Vagina (tissue), 2 donors: ENCODE measurements around the gene SRRM4.

Source experiments
- CTCF ChIP-seq, 3 experiments: fragments of 450-650 bp in 2 of 3; fragments of 200-600 bp in 1 of 3; sonication (generic) in 1 of 3; IDR thresholded peaks; one replicate each; pipeline ENCODE4 v1.5.1; 2017 to 2019; ENCODE audit warnings: antibody characterized with exemption in 3 of 3, mild to moderate bottlenecking in 2 of 3, moderate library complexity in 2 of 3
- POLR2A ChIP-seq, 2 donors: fragments of 450-650 bp; IDR thresholded peaks; one replicate each; pipeline ENCODE4 v1.6.1; 2017; ENCODE audit warnings: antibody characterized with exemption in 2 of 2, mild to moderate bottlenecking in 2 of 2, moderate library complexity in 2 of 2
- POLR2AphosphoS5 ChIP-seq, 2 donors: sonication (generic); formaldehyde crosslinking; IDR thresholded peaks; one replicate each; pipeline ENCODE4 v1.9.0; 2017; ENCODE audit warnings: antibody characterized with exemption in 2 of 2, mild to moderate bottlenecking in 2 of 2, low read depth in 1 of 2; ENCODE audit not compliant: insufficient read depth in 1 of 2

- no peak for TF ChIP-seq CTCF (IDR thresholded peaks at IDR 0.05)
- no peak for TF ChIP-seq POLR2A (IDR thresholded peaks at IDR 0.05)
- no peak for TF ChIP-seq POLR2AphosphoS5 (IDR thresholded peaks at IDR 0.05; ENCODE audit: insufficient read depth in 1 of 2, low read depth in 1 of 2)
These were observed 158.1 kb downstream of the SRRM4 start for GRCh38 chr12:119139448-119139847.
